Panc1 (cell line): ENCODE measurements around the gene TMEM225. TPM values are rescaled to one million over a fixed set of nuclear protein-coding genes. Genes with fewer than 3 reads are reported as not detected.

ENCODE experiments used
- ATAC-seq: fragments of 200-7000 bp; cut with Tn5 transposase; 2 replicates; pipeline ENCODE4 v1.9.1; 2020; ENCODE audit warnings: mild to moderate bottlenecking, moderate library complexity
- BruUV-seq: library from RNA; stranded (reverse); fragments of 400-500 nt; replicated peaks from 2 replicates; lab custom pipeline; 2021; lab: Mats Ljungman, UMichigan
- CTCF ChIA-PET: fragments of 300-600 bp; sonication (Branson Sonifier 250); formaldehyde crosslinking; loops from one replicate; lab custom pipeline; 2022; ENCODE audit warnings: antibody characterized with exemption; lab: Charles Lee
- POLR2A ChIA-PET: fragments of 300-600 bp; sonication (Branson Sonifier 250); formaldehyde crosslinking; loops from one replicate; lab custom pipeline; 2022; ENCODE audit warnings: antibody characterized with exemption; lab: Charles Lee
- DNase-seq: peaks from one replicate; pipeline ENCODE4 v3.0.0-alpha.2; 2010; ENCODE audit warnings: low read depth, low spot score
- H3K27ac ChIP-seq: 2 replicates; pipeline ENCODE4 v1.5.1; 2011; ENCODE audit warnings: mild to moderate bottlenecking, low read length, inconsistent platforms
- H3K27me3 ChIP-seq: fragments of 200-500 bp; sonication (Bioruptor generic); 2 replicates; pipeline ENCODE4 v1.6.0; 2014; ENCODE audit warnings: low read length, inconsistent platforms; ENCODE audit not compliant: control insufficient read depth, insufficient read depth
- H3K36me3 ChIP-seq: fragments of 200-500 bp; sonication (Bioruptor generic); 2 replicates; pipeline ENCODE4 v1.5.1; 2014; ENCODE audit warnings: inconsistent platforms, mild to moderate bottlenecking, low read length, moderate library complexity; ENCODE audit not compliant: control insufficient read depth, insufficient read depth
- H3K4me1 ChIP-seq: 2 replicates; pipeline ENCODE4 v1.5.1; 2011; ENCODE audit warnings: inconsistent platforms, mild to moderate bottlenecking, low read length, moderate library complexity; ENCODE audit not compliant: control insufficient read depth, insufficient read depth
- H3K4me3 ChIP-seq, 2 experiments: 2 replicates each; pipeline ENCODE4 v1.5.1; 2011 to 2012; ENCODE audit warnings: low read depth in 2 of 2, low read length in 2 of 2, mild to moderate bottlenecking in 2 of 2, inconsistent platforms in 1 of 2, moderate library complexity in 1 of 2
- H3K9me3 ChIP-seq: fragments of 200-500 bp; sonication (Bioruptor generic); 2 replicates; pipeline ENCODE4 v1.5.1; 2014; ENCODE audit warnings: low read depth, mild to moderate bottlenecking, inconsistent platforms, low read length, moderate library complexity; ENCODE audit not compliant: control insufficient read depth, insufficient read depth
- POLR2AphosphoS5 ChIP-seq: IDR thresholded peaks from 2 replicates; pipeline ENCODE4 v1.6.1; 2012; ENCODE audit warnings: mild to moderate bottlenecking, low read depth, low read length, moderate library complexity
- SIN3A ChIP-seq: IDR thresholded peaks from 2 replicates; pipeline ENCODE4 v1.6.1; 2012; ENCODE audit warnings: low read depth, mild to moderate bottlenecking, low read length, moderate library complexity, borderline replicate concordance; ENCODE audit not compliant: insufficient read depth
- TCF7L2 ChIP-seq: IDR thresholded peaks from 2 replicates; pipeline ENCODE4 v1.6.1; 2011; ENCODE audit warnings: mild to moderate bottlenecking, low read depth, low read length, inconsistent platforms
- in situ Hi-C: cut with HindIII; loops from 2 replicates; pipeline ENCODE4 v1.10.0; 2016; ENCODE audit warnings: low sequenced_read_pairs, low pct_unique_long_range_greater_than_20kb
- intact Hi-C: fragments of 100-400 bp; cut with micrococcal nuclease; formaldehyde crosslinking; loops from one replicate; pipeline ENCODE4 v1.10.0; 2022; ENCODE audit not compliant: unreplicated experiment
- total RNA-seq: library from RNA; stranded (reverse); gene quantifications from one replicate; pipeline ENCODE4 v1.2.1, GENCODE V29; 2021; ENCODE audit not compliant: unreplicated experiment
- TF ChIP-seq, protein P1 (sequence below), 2 experiments: IDR thresholded peaks; 2 replicates each; pipeline ENCODE4 v1.6.1; 2011 to 2012; ENCODE audit warnings: low read depth in 2 of 2, control low read depth in 1 of 2, low read length in 1 of 2, mild to moderate bottlenecking in 1 of 2, moderate library complexity in 1 of 2; ENCODE audit not compliant: insufficient read depth in 1 of 2
- TF ChIP-seq, protein P2 (sequence below): fragments of 450-650 bp; IDR thresholded peaks from 2 replicates; pipeline ENCODE4 v1.5.1; 2017; ENCODE audit warnings: mild to moderate bottlenecking

The TMEM225 gene
- total RNA-seq, 1 experiment from 2014 or later, result not detected

DNA sequence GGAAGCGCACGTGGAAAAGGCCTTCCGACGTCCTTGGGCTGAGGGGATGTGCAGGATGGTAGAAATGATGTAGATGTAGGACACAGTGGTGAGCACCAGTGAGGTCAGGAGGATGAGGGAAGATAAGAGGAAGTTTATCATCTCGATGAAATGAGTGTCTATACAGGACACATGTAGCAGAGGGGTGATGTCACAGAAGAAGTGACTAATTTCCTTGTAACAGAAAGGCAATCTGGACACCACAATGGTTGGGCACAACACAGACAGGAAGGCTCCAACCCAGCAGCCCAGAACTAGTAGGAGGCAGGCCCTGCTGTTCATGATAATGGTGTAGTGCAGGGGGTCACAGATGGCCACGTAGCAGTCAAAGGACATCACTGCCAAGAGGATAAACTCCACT, 44.3 kb downstream of the TMEM225 start:
- Histone ChIP-seq H3K4me3 (no peak overlapping the region), H3K27me3 (no peaks in the 10 kb centered on the region), H3K36me3 (no peaks in the 10 kb centered on the region), H3K9me3 (no peaks in the 10 kb centered on the region), H3K4me1 (no peaks in the 10 kb centered on the region), H3K27ac (no peak overlapping the region)
- POLR2A ChIA-PET, result no interaction called here
- in situ Hi-C loops (no loop called here), intact Hi-C loops (no loop called here)
- TF ChIP-seq SIN3A (no peak), POLR2AphosphoS5 (no peak), TCF7L2 (no peak)
- no peak for ATAC-seq
- no peak for DNase-seq
- no TSS peak for BruUV-seq
- CTCF ChIA-PET, result no interaction called here

DNA sequence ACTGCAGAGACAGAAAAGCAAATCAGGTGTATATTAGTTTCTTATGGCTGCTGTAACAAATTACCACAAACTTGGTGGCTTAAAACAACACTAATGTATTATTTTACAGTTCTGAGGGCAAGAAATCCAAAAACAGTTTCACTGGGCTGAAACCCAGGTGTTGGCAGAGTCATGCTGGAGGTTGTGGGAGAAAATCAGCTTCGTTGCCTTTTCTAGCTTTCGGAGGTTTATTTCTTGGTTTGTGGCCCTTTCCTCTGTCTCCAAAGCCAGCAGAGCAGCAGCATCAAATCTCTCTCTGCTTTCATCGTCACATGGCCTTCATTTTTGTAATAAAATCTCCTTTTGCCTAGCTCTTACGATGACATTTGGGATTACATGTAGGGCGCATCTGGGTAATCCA, 46.3 kb downstream of the TMEM225 start:
- CTCF ChIA-PET, result no interaction called here
- BruUV-seq, result no TSS peak
- H3K4me3 ChIP-seq, result no peak overlapping the region
- in situ Hi-C loops, result no loop called here
- no peaks in the 10 kb centered on the region for H3K36me3 ChIP-seq
- no peak for ATAC-seq
- intact Hi-C loops, result no loop called here
- no peak overlapping the region for H3K27ac ChIP-seq
- H3K27me3 ChIP-seq, result no peaks in the 10 kb centered on the region
- POLR2A ChIA-PET, result no interaction called here
- no peaks in the 10 kb centered on the region for H3K9me3 ChIP-seq
- no peak for TF ChIP-seq POLR2AphosphoS5
- TF ChIP-seq, protein P1, sequence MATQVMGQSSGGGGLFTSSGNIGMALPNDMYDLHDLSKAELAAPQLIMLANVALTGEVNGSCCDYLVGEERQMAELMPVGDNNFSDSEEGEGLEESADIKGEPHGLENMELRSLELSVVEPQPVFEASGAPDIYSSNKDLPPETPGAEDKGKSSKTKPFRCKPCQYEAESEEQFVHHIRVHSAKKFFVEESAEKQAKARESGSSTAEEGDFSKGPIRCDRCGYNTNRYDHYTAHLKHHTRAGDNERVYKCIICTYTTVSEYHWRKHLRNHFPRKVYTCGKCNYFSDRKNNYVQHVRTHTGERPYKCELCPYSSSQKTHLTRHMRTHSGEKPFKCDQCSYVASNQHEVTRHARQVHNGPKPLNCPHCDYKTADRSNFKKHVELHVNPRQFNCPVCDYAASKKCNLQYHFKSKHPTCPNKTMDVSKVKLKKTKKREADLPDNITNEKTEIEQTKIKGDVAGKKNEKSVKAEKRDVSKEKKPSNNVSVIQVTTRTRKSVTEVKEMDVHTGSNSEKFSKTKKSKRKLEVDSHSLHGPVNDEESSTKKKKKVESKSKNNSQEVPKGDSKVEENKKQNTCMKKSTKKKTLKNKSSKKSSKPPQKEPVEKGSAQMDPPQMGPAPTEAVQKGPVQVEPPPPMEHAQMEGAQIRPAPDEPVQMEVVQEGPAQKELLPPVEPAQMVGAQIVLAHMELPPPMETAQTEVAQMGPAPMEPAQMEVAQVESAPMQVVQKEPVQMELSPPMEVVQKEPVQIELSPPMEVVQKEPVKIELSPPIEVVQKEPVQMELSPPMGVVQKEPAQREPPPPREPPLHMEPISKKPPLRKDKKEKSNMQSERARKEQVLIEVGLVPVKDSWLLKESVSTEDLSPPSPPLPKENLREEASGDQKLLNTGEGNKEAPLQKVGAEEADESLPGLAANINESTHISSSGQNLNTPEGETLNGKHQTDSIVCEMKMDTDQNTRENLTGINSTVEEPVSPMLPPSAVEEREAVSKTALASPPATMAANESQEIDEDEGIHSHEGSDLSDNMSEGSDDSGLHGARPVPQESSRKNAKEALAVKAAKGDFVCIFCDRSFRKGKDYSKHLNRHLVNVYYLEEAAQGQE (IDR thresholded peaks at IDR 0.05; ENCODE audit: insufficient read depth in 1 of 2, low read depth in 2 of 2, low read length in 1 of 2), result no peak
- TF ChIP-seq, protein P2, sequence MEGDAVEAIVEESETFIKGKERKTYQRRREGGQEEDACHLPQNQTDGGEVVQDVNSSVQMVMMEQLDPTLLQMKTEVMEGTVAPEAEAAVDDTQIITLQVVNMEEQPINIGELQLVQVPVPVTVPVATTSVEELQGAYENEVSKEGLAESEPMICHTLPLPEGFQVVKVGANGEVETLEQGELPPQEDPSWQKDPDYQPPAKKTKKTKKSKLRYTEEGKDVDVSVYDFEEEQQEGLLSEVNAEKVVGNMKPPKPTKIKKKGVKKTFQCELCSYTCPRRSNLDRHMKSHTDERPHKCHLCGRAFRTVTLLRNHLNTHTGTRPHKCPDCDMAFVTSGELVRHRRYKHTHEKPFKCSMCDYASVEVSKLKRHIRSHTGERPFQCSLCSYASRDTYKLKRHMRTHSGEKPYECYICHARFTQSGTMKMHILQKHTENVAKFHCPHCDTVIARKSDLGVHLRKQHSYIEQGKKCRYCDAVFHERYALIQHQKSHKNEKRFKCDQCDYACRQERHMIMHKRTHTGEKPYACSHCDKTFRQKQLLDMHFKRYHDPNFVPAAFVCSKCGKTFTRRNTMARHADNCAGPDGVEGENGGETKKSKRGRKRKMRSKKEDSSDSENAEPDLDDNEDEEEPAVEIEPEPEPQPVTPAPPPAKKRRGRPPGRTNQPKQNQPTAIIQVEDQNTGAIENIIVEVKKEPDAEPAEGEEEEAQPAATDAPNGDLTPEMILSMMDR, result no peak
- no peak for TF ChIP-seq TCF7L2
- DNase-seq, result no peak
- H3K4me1 ChIP-seq, result no peaks in the 10 kb centered on the region

DNA sequence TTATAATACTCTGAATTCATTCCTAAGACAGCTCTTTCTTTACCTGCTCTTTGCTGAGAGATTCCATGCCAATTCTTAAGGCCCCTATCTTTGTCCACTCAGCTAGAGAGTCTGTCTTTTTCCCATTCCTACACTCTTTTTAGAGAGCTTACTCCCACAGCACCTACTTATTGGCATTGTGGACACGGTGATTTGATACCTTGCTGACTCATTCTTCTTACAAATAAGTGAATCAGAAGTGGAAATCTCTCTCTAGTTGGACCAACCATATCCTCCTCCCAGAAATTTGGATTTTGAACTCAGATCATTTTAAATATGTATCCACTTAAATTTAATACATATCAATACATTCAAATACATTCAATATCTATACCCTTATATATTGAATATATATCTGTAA, 46.8 kb downstream of the TMEM225 start:
- POLR2A ChIA-PET, result no interaction called here
- no peak for DNase-seq
- Histone ChIP-seq H3K27me3 (no peaks in the 10 kb centered on the region), H3K9me3 (no peaks in the 10 kb centered on the region), H3K36me3 (no peaks in the 10 kb centered on the region), H3K4me1 (no peaks in the 10 kb centered on the region), H3K4me3 (no peak overlapping the region), H3K27ac (no peak overlapping the region)
- TF ChIP-seq, protein P1 (IDR thresholded peaks at IDR 0.05; ENCODE audit: insufficient read depth in 1 of 2, low read depth in 2 of 2, low read length in 1 of 2), result no peak
- TF ChIP-seq SIN3A, result no peak
- TF ChIP-seq TCF7L2, result no peak
- TF ChIP-seq POLR2AphosphoS5, result no peak
- TF ChIP-seq, protein P2, result no peak
- CTCF ChIA-PET, result no interaction called here
- in situ Hi-C loops, result no loop called here
- intact Hi-C loops, result no loop called here
- ATAC-seq, result no peak
- BruUV-seq, result no TSS peak
